Vagina (tissue), 2 donors: ENCODE data around the gene ACAP3. TPM values are rescaled to one million over a fixed set of nuclear protein-coding genes. Genes with fewer than 3 reads are reported as not detected.
A peak's percentile ranks its signal among the peaks of the same experiment; 100 is the strongest.

Experiments
- DNase-seq, 2 donors: peaks; one replicate each; pipeline ENCODE4 v3.0.0-alpha.2; 2017; ENCODE audit errors: extremely low spot score in 2 of 2
- H3K27ac ChIP-seq: fragments of 200-600 bp; sonication (generic); one replicate; pipeline ENCODE4 v1.5.1; 2019
- H3K27me3 ChIP-seq: fragments of 200-600 bp; sonication (generic); one replicate; pipeline ENCODE4 v1.5.1; 2019
- H3K36me3 ChIP-seq, 2 donors: fragments of 200-600 bp; sonication (generic); one replicate each; pipeline ENCODE4 v1.5.1; 2017 to 2019
- H3K4me1 ChIP-seq: fragments of 200-600 bp; sonication (generic); one replicate; pipeline ENCODE4 v1.5.1; 2019
- H3K4me3 ChIP-seq, 2 donors: fragments of 200-600 bp; sonication (generic); 1 replicate in 1 of 2; 2 replicates in 1 of 2; pipeline ENCODE4 v1.5.1; 2016 to 2019
- H3K9me3 ChIP-seq: fragments of 200-600 bp; sonication (generic); one replicate; pipeline ENCODE4 v1.5.1; 2019
- POLR2A ChIP-seq, 2 donors: fragments of 450-650 bp; IDR thresholded peaks; one replicate each; pipeline ENCODE4 v1.6.1; 2017; ENCODE audit warnings: antibody characterized with exemption in 2 of 2, mild to moderate bottlenecking in 2 of 2, moderate library complexity in 2 of 2
- POLR2AphosphoS5 ChIP-seq, 2 donors: sonication (generic); formaldehyde crosslinking; IDR thresholded peaks; one replicate each; pipeline ENCODE4 v1.9.0; 2017; ENCODE audit warnings: antibody characterized with exemption in 2 of 2, mild to moderate bottlenecking in 2 of 2, low read depth in 1 of 2; ENCODE audit not compliant: insufficient read depth in 1 of 2
- intact Hi-C: fragments of 100-400 bp; cut with DNase I; formaldehyde crosslinking; loops from one replicate; pipeline ENCODE4 v1.15.1; 2023
- total RNA-seq: library from RNA; depleted of rRNA; stranded (reverse); fragments of >200 nt; gene quantifications from one replicate; pipeline ENCODE4 v1.2.3, GENCODE V29; 2016
- TF ChIP-seq, protein P1 (sequence below), 3 experiments: fragments of 450-650 bp in 2 of 3; fragments of 200-600 bp in 1 of 3; sonication (generic) in 1 of 3; IDR thresholded peaks; one replicate each; pipeline ENCODE4 v1.5.1; 2017 to 2019; ENCODE audit warnings: antibody characterized with exemption in 3 of 3, mild to moderate bottlenecking in 2 of 3, moderate library complexity in 2 of 3

ACAP3 gene
- total RNA-seq, 1 donor from 2014 or later = 68.5 TPM

DNA sequence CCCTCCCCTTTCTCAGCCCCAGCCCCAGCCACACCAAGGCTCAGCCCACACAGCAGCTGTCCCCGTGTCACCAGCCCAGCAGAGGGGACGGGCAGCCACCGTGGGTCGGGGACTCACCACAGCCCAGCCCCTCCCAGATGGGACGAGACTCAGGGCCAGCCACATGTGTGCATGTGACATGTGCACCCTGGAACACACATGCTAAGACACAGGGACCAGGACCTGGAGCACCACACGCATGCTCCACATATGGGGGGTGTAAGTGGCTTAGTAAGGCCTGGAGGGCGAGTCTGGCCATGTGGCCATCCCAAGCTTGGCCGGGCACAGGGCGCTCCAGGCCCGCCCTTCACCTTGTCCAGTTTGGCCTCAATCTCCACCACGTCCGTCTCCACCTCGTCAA is 4.0 kb downstream of the ACAP3 start:
- Histone ChIP-seq H3K9me3 (no peaks in the 10 kb centered on the region), H3K4me1 (peaks cover 59% of the 10 kb centered on the region), H3K36me3 (no peaks in the 10 kb centered on the region), H3K27ac (peak overlapping the region; percentile 91), H3K27me3 (no peaks in the 10 kb centered on the region), H3K4me3 (peak overlapping the region; percentile 95 to 97)
- intact Hi-C loops = no loop called here
- DNase-seq = no peak
- TF ChIP-seq POLR2AphosphoS5 (IDR thresholded peaks at IDR 0.05; ENCODE audit: insufficient read depth in 1 of 2, low read depth in 1 of 2) = no peak
- TF ChIP-seq, protein P1, sequence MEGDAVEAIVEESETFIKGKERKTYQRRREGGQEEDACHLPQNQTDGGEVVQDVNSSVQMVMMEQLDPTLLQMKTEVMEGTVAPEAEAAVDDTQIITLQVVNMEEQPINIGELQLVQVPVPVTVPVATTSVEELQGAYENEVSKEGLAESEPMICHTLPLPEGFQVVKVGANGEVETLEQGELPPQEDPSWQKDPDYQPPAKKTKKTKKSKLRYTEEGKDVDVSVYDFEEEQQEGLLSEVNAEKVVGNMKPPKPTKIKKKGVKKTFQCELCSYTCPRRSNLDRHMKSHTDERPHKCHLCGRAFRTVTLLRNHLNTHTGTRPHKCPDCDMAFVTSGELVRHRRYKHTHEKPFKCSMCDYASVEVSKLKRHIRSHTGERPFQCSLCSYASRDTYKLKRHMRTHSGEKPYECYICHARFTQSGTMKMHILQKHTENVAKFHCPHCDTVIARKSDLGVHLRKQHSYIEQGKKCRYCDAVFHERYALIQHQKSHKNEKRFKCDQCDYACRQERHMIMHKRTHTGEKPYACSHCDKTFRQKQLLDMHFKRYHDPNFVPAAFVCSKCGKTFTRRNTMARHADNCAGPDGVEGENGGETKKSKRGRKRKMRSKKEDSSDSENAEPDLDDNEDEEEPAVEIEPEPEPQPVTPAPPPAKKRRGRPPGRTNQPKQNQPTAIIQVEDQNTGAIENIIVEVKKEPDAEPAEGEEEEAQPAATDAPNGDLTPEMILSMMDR (IDR thresholded peaks at IDR 0.05) = no peak
- TF ChIP-seq POLR2A (IDR thresholded peaks at IDR 0.05) = no peak

DNA sequence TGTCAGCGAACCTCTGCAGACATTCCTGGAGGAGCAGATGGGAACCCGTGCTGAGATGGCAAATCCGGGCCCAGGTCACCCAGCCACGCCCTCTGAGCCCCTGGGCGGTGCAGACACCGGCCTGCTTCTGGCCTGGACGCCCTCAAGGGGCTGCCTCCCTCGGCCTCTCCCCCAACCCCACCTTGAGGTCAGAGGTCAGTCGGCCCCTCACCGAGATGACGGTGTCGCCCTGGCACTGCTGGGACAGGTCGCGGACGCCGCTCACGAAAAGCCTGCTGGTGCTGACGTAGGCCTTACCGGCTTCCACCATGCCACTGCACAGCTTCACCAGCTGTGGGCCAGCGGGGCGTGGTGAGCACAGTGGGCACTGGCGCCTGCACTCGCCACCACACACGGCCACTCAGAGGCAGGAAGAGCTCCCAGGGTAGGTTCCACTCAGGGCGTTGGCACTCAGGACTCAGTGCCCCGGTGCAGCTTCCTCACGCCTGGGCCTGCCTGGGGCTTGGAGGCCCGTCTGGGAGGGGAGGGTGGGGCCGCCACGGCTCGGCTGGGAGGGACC is 4.7 kb downstream of the ACAP3 start:
- TF ChIP-seq POLR2A (IDR thresholded peaks at IDR 0.05) (no peak), POLR2AphosphoS5 (IDR thresholded peaks at IDR 0.05; ENCODE audit: insufficient read depth in 1 of 2, low read depth in 1 of 2) (peak in 1 of 2 donors; percentile 28)
- Histone ChIP-seq H3K4me3 (peak overlapping the region in 1 of 2 donors; percentile 95), H3K27me3 (no peaks in the 10 kb centered on the region), H3K36me3 (no peaks in the 10 kb centered on the region), H3K4me1 (peaks cover 57% of the 10 kb centered on the region), H3K27ac (peak overlapping the region; percentile 91), H3K9me3 (no peaks in the 10 kb centered on the region)
- intact Hi-C loops = no loop called here
- DNase-seq = no peak

DNA sequence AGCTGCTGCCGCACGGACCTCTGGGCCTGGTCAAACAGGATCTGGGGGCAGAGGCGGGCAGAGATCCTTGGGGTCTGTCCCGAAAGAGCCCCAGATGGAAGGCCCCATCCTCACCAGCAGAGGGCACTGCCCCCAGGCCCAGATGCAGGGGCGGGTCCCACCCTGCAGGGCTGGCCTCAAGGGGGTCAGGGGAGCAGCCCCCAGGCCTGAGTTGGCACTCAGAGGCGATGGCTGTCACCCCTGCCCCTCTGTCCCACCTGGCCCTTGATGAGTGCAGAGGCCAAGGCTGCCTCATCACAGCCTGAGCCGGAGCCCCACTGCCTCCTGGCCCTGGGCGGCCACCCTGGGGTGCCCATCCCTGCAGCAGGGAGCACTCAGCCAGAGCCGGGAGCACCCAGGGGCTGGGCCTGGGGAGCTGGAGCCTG is 5.7 kb downstream of the ACAP3 start:
- intact Hi-C loops = no loop called here
- Histone ChIP-seq H3K36me3 (no peaks in the 10 kb centered on the region), H3K4me3 (no peak overlapping the region), H3K9me3 (no peaks in the 10 kb centered on the region), H3K27me3 (no peaks in the 10 kb centered on the region), H3K27ac (no peak overlapping the region), H3K4me1 (peaks cover 54% of the 10 kb centered on the region)
- no peak for DNase-seq
- no peak for TF ChIP-seq POLR2AphosphoS5 (IDR thresholded peaks at IDR 0.05; ENCODE audit: insufficient read depth in 1 of 2, low read depth in 1 of 2)
- TF ChIP-seq, protein P1 (IDR thresholded peaks at IDR 0.05) = peak in 1 of 3 experiments; percentile 8

DNA sequence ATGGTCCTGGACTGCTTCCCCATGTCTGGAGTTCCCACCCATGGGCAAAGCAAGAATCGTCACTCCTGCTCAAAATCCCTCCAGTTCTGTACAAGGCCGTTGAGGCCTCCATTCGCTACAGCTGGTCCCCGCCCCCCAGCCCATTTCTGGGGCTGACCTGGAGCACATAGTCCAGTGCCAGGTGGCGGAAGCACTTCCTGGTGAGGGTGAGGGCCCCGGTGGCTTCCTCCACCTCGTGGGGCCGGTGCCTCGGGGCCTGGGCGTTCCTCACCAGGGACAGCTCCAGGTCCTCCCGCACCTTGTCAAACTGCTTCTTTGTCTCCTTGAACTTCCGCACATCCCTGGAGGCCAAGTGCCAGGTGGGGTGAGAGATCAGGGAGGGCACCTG is 7.4 kb downstream of the ACAP3 start:
- intact Hi-C loops = no loop called here
- no peak overlapping the region for H3K4me3 ChIP-seq
- H3K36me3 ChIP-seq = peaks cover 0 to 9% of the 10 kb centered on the region in 2 donors

DNA sequence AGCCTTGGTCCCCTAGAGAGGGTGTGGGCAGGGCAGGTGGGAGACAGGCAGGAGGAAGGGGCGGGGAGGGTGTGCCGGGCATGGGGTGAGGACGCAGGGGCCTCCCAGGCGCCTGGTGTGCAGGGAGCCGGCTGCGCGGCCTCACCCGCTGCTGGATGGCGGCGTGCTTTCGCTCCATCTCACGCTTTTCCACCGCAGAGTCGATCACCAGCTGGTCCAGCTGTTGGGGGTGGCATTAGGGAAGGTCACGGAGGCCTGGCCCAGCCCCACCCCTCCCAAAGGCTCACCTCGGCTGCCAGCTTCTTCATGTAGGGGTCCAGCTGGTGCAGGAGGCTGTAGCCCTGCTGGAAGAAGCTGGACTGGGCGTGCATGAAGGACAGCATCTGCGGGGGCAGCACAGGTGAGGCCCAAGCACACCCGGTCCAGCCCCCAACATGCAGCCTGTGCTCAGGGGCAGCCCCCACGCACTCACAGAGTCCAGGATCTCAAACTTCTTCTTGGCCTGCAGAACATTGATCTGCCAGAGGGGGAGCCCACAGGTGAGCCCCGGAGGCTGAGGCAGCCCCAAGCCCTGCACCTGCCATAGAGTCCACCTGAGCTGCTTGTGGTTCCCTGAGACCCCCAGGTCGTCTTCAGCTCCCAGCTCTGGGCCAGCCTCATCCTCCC is 7.9 kb downstream of the ACAP3 start:
- no peak for TF ChIP-seq POLR2A (IDR thresholded peaks at IDR 0.05)
- TF ChIP-seq, protein P1 (IDR thresholded peaks at IDR 0.05) = no peak
- no peak for TF ChIP-seq POLR2AphosphoS5 (IDR thresholded peaks at IDR 0.05; ENCODE audit: insufficient read depth in 1 of 2, low read depth in 1 of 2)
- Histone ChIP-seq H3K4me1 (peaks cover 32% of the 10 kb centered on the region), H3K4me3 (no peak overlapping the region), H3K9me3 (no peaks in the 10 kb centered on the region), H3K36me3 (peaks cover 0 to 9% of the 10 kb centered on the region in 2 donors), H3K27me3 (no peaks in the 10 kb centered on the region), H3K27ac (no peak overlapping the region)
- no peak for DNase-seq
- intact Hi-C loops = no loop called here

More for the DNA sequence above, 7.4 kb downstream of the ACAP3 start:
- H3K9me3 ChIP-seq = no peaks in the 10 kb centered on the region
- peaks cover 38% of the 10 kb centered on the region for H3K4me1 ChIP-seq
- no peak for TF ChIP-seq POLR2A (IDR thresholded peaks at IDR 0.05)
- TF ChIP-seq, protein P1 (IDR thresholded peaks at IDR 0.05) = no peak
- H3K27ac ChIP-seq = no peak overlapping the region
- no peak for DNase-seq
- no peaks in the 10 kb centered on the region for H3K27me3 ChIP-seq
